K562 (cell line): Measurements from ENCODE around the gene HPCAL1. TPM values are rescaled to one million over a fixed set of nuclear protein-coding genes. Genes with fewer than 3 reads are reported as not detected.

Source experiments
- CHD7 ChIP-seq: fragments of 200-600 bp; sonication (generic); IDR thresholded peaks from one replicate; pipeline ENCODE4 v1.6.1; 2012; ENCODE audit warnings: mild to moderate bottlenecking, low read depth, low read length, inconsistent platforms
- polyA plus RNA-seq, 8 experiments: library from polyadenylated mRNA; depleted of rRNA in 4 of 8; stranded (reverse) in 5 of 8; unstranded in 3 of 8; fragments of >200 nt; fragmentation: Nextera tagmentation in 2 of 8; fragmentation: Illumina TruSeq in 1 of 8; extraction: Ambion mirVana in 2 of 8; extraction: Trizol in 1 of 8; gene quantifications; 2 replicates each; pipeline versions ENCODE4 v1.2.1 to v1.2.3, GENCODE V29; 2011 to 2014; ENCODE audit warnings: inconsistent platforms in 1 of 8, missing spikeins in 1 of 8
- total RNA-seq, 7 experiments: library from RNA; depleted of rRNA in 6 of 7; stranded (reverse); fragments of >200 nt in 6 of 7; fragmentation: Illumina TruSeq in 2 of 7; extraction: Trizol in 2 of 7; gene quantifications; 2 replicates each; pipeline versions ENCODE4 v1.2.1 to v1.2.3, GENCODE V29; 2011 to 2021; ENCODE audit warnings: low replicate concordance in 1 of 7

The HPCAL1 gene
- total and polyA plus RNA-seq, 9 of the 15 experiments (the other 6 are each of a cell fraction or from before 2014, with no cell fraction given), result 2.7 to 65.5 (median 23.9) TPM

DNA sequence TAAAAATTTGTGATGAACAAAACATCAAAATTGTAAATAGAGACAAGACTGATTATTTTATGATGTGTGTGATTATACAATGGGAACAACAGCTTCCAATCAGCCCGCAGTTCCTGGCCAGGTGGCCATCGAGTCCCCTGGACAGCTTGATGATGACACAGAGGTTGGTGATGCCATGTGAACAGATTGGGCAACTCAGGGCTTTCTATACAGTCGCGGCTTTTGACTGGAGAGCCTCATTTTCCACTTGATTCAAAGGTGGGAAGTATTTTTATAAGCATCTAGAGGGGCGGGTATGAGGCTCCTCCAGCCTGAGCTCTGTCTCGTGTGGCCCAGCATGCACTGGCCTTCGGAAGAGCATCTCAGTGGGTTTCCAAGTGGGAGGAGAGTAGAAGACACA is 14.9 kb upstream of the HPCAL1 start (continued):
- no peak for TF ChIP-seq CHD7
